NCI-H2196 (cell line): ENCODE results near the gene ITPK1.

Source experiments
- DNase-seq: peaks from one replicate; lab custom pipeline; 2025; ENCODE audit not compliant: unreplicated experiment; lab: John Stamatoyannopoulos, UW

ITPK1 gene

GRCh38 chr14:92942136-92942535 lies 173.6 kb downstream of the ITPK1 start:
- DNase-seq = no peak

GRCh38 chr14:92941531-92941930 lies 174.2 kb downstream of the ITPK1 start:
- DNase-seq = no peak

GRCh38 chr14:92940543-92940942 lies 175.2 kb downstream of the ITPK1 start:
- no peak for DNase-seq

- DNase-seq = no peak
Observed at GRCh38 chr14:92939699-92940098, 176.0 kb downstream of the ITPK1 start.

GRCh38 chr14:92938890-92939671 lies 176.6 kb downstream of the ITPK1 start:
- DNase-seq = no peak

- DNase-seq = no peak
Observed at GRCh38 chr14:92938235-92938875, 177.4 kb downstream of the ITPK1 start.

GRCh38 chr14:92937051-92937937 lies 178.4 kb downstream of the ITPK1 start:
- no peak for DNase-seq

GRCh38 chr14:92936085-92936484 lies 179.6 kb downstream of the ITPK1 start:
- no peak for DNase-seq

- DNase-seq = no peak
Observed at GRCh38 chr14:92935446-92935845, 180.3 kb downstream of the ITPK1 start.

- DNase-seq = no peak
Observed at GRCh38 chr14:92934196-92935085, 181.3 kb downstream of the ITPK1 start.

GRCh38 chr14:92933481-92933880 lies 182.2 kb downstream of the ITPK1 start:
- no peak for DNase-seq

- DNase-seq = no peak
Observed at GRCh38 chr14:92932448-92933395, 183.0 kb downstream of the ITPK1 start.

- no peak for DNase-seq
Observed at GRCh38 chr14:92931681-92932447, 183.9 kb downstream of the ITPK1 start.

- no peak for DNase-seq
Observed at GRCh38 chr14:92930737-92931602, 184.8 kb downstream of the ITPK1 start.

- DNase-seq = no peak
Observed at GRCh38 chr14:92929689-92930608, 185.8 kb downstream of the ITPK1 start.

GRCh38 chr14:92928961-92929688 lies 186.6 kb downstream of the ITPK1 start:
- DNase-seq = no peak
